GM12878 (cell line): ENCODE results near the gene PIK3R2. TPM values are rescaled to one million over a fixed set of nuclear protein-coding genes. Genes with fewer than 3 reads are reported as not detected.

Source experiments
- ATAC-seq: fragments of 200-7000 bp; cut with Tn5 transposase; 3 replicates; pipeline ENCODE4 v1.9.1; 2020; ENCODE audit warnings: mild to moderate bottlenecking, moderate library complexity
- BruUV-seq: library from RNA; stranded (reverse); fragments of 400-500 nt; replicated peaks from 2 replicates; lab custom pipeline; 2021; lab: Mats Ljungman, UMichigan
- CTCF ChIA-PET: fragments of 300-600 bp; sonication (Branson Sonifier 250); formaldehyde crosslinking; extraction: SDS; loops from one replicate; lab custom pipeline; 2021; ENCODE audit warnings: inconsistent platforms; lab: Yijun Ruan, JAX
- POLR2A ChIA-PET: fragments of 350-600 bp; formaldehyde crosslinking; extraction: SDS; loops from one replicate; lab custom pipeline; 2021; ENCODE audit warnings: inconsistent platforms; lab: Charles Lee
- RAD21 ChIA-PET: fragments of 300-600 bp; sonication (Branson Sonifier 250); formaldehyde crosslinking; loops from one replicate; lab custom pipeline; 2023; ENCODE audit warnings: antibody characterized with exemption; ENCODE audit not compliant: unreplicated experiment; lab: Charles Lee
- SMC1A ChIA-PET: fragments of 300-600 bp; sonication (Branson Sonifier 250); formaldehyde crosslinking; loops from one replicate; lab custom pipeline; 2023; ENCODE audit not compliant: unreplicated experiment, uncharacterized antibody; lab: Charles Lee
- DNase-seq: peaks from one replicate; pipeline ENCODE4 v3.0.0-alpha.2; 2011; ENCODE audit warnings: low read depth, low spot score
- FAIRE-seq: peaks from 3 replicates; lab custom pipeline; 2011; peaks lifted over from hg19 to GRCh38; lab: Jason Lieb, UNC
- H2AFZ ChIP-seq: 2 replicates; pipeline ENCODE4 v1.6.0; 2011; ENCODE audit warnings: low read depth, low read length, control low read depth; ENCODE audit not compliant: control insufficient read depth
- H3K27ac ChIP-seq: 2 replicates; pipeline ENCODE4 v1.5.1; 2011; ENCODE audit warnings: control low read depth; ENCODE audit not compliant: control insufficient read depth, insufficient read depth
- H3K27me3 ChIP-seq, 2 experiments: replicated peaks in 1 of 2; 2 replicates each; pipeline versions ENCODE4 v1.6.0 to v1.6.1; 2011; ENCODE audit warnings: low read length in 1 of 2; ENCODE audit not compliant: control insufficient read depth in 2 of 2, insufficient read depth in 2 of 2
- H3K36me3 ChIP-seq, 2 experiments: 2 replicates each; pipeline ENCODE4 v1.5.1; 2011; ENCODE audit warnings: low read length in 1 of 2; ENCODE audit not compliant: control insufficient read depth in 2 of 2, insufficient read depth in 2 of 2
- H3K4me1 ChIP-seq: 2 replicates; pipeline ENCODE4 v1.6.1; 2011; ENCODE audit warnings: mild to moderate bottlenecking, low read length, moderate library complexity, mixed read lengths; ENCODE audit not compliant: control insufficient read depth, insufficient read depth
- H3K4me2 ChIP-seq: 2 replicates; pipeline ENCODE4 v1.6.0; 2011; ENCODE audit warnings: control low read depth; ENCODE audit not compliant: control insufficient read depth, insufficient read depth
- H3K4me3 ChIP-seq: fragments of 200-600 bp; sonication (generic); 2 replicates; pipeline ENCODE4 v1.5.1; 2016
- H3K79me2 ChIP-seq: 2 replicates; pipeline ENCODE4 v1.6.0; 2011; ENCODE audit warnings: low read length; ENCODE audit not compliant: control insufficient read depth, insufficient read depth
- H3K9ac ChIP-seq: 2 replicates; pipeline ENCODE4 v1.8.0; 2011; ENCODE audit warnings: low read length, control low read depth, mixed read lengths; ENCODE audit not compliant: control insufficient read depth, insufficient read depth
- H3K9me3 ChIP-seq: replicated peaks from 3 replicates; pipeline ENCODE4 v1.5.1; 2011; ENCODE audit warnings: mild to moderate bottlenecking, low read length; ENCODE audit not compliant: control insufficient read depth, insufficient read depth
- H4K20me1 ChIP-seq: 2 replicates; pipeline ENCODE4 v1.6.0; 2011; ENCODE audit not compliant: control insufficient read depth, insufficient read depth
- ATF3 ChIP-seq: IDR thresholded peaks from 2 replicates; pipeline ENCODE4 v1.6.1; 2011; ENCODE audit warnings: low read depth, mild to moderate bottlenecking, low read length, moderate library complexity, borderline replicate concordance; ENCODE audit errors: extremely low read depth
- DPF2 ChIP-seq: fragments of 450-650 bp; IDR thresholded peaks from 2 replicates; pipeline ENCODE4 v1.6.1; 2017; ENCODE audit warnings: mild to moderate bottlenecking
- EGR1 ChIP-seq, 2 experiments: IDR thresholded peaks; 1 replicate in 1 of 2; 2 replicates in 1 of 2; pipeline ENCODE4 v1.6.1; 2011 to 2012; ENCODE audit warnings: low read depth in 2 of 2, low read length in 2 of 2, borderline replicate concordance in 1 of 2, mild to moderate bottlenecking in 1 of 2, moderate library complexity in 1 of 2
- EZH2 ChIP-seq: IDR thresholded peaks from 2 replicates; pipeline ENCODE4 v1.6.1; 2012; ENCODE audit warnings: low read depth, mild to moderate bottlenecking, control low read depth, inconsistent platforms, low read length, borderline replicate concordance; ENCODE audit not compliant: control insufficient read depth
- GATAD2B ChIP-seq: fragments of 450-650 bp; conservative IDR thresholded peaks from 2 replicates; pipeline ENCODE4 v1.6.1; 2017; ENCODE audit warnings: low read depth, mild to moderate bottlenecking, moderate library complexity
- KLF5 ChIP-seq: fragments of 450-650 bp; IDR thresholded peaks from 2 replicates; pipeline ENCODE4 v1.6.1; 2014; ENCODE audit warnings: mild to moderate bottlenecking; ENCODE audit not compliant: partially characterized antibody
- NKRF ChIP-seq: fragments of 450-650 bp; conservative IDR thresholded peaks from 2 replicates; pipeline ENCODE4 v1.6.1; 2017; ENCODE audit warnings: mild to moderate bottlenecking, moderate library complexity
- RB1 ChIP-seq: fragments of 450-650 bp; formaldehyde crosslinking; IDR thresholded peaks from 2 replicates; pipeline ENCODE4 v1.6.1; 2017; ENCODE audit warnings: mild to moderate bottlenecking, borderline replicate concordance
- TARDBP ChIP-seq: IDR thresholded peaks from 2 replicates; pipeline ENCODE4 v1.6.1; 2016; ENCODE audit warnings: borderline replicate concordance
- ZNF207 ChIP-seq: fragments of 450-650 bp; IDR thresholded peaks from 2 replicates; pipeline ENCODE4 v1.6.1; 2014; ENCODE audit warnings: antibody characterized with exemption, mild to moderate bottlenecking, borderline replicate concordance
- ZNF274 ChIP-seq: IDR thresholded peaks from one replicate; pipeline ENCODE4 v1.8.0; 2011; ENCODE audit not compliant: insufficient read length, insufficient read depth
- ZNF687 ChIP-seq: fragments of 450-650 bp; IDR thresholded peaks from 2 replicates; pipeline ENCODE4 v1.6.1; 2017; ENCODE audit warnings: mild to moderate bottlenecking, moderate library complexity
- WGBS: methylation state at CpG from one replicate; pipeline ENCODE4 v1.1.6; 2016; ENCODE audit warnings: low lambda C conversion rate; ENCODE audit not compliant: insufficient replicate concordance, insufficient coverage; ENCODE audit errors: missing lambda C conversion rate; 5-methylcytosine and 5-hydroxymethylcytosine counted together
- in situ Hi-C: fragments of 300-500 bp; cut with MboI; formaldehyde crosslinking; loops from 9 replicates; pipeline ENCODE4 v1.14.3; 2018; ENCODE audit warnings: mixed read lengths
- intact Hi-C: fragments of 100-400 bp; cut with micrococcal nuclease; formaldehyde crosslinking; loops from one replicate; pipeline ENCODE4 v1.14.2; 2022; ENCODE audit not compliant: unreplicated experiment
- polyA plus RNA-seq, 11 experiments: library from polyadenylated mRNA; depleted of rRNA in 4 of 11; unstranded in 6 of 11; stranded (reverse) in 5 of 11; fragments of >200 nt; fragmentation: Nextera tagmentation in 4 of 11; fragmentation: Illumina TruSeq in 1 of 11; extraction: Ambion mirVana in 4 of 11; extraction: Trizol in 1 of 11; gene quantifications; 1 replicate in 1 of 11; 2 replicates in 10 of 11; pipeline versions ENCODE4 v1.2.1 to v1.2.3, GENCODE V29; 2011 to 2016; ENCODE audit warnings: inconsistent platforms in 2 of 11, missing spikeins in 2 of 11, low read depth in 1 of 11
- total RNA-seq, 4 experiments: library from RNA; depleted of rRNA in 3 of 4; stranded (reverse); fragments of >200 nt in 3 of 4; fragmentation: Illumina TruSeq in 1 of 4; extraction: Trizol in 1 of 4; gene quantifications; 2 replicates each; pipeline versions ENCODE4 v1.2.1 to v1.2.3, GENCODE V29; 2013 to 2021
- TF ChIP-seq, protein P1 (sequence below): IDR thresholded peaks from 2 replicates; pipeline ENCODE4 v1.6.1; 2011; ENCODE audit warnings: borderline replicate concordance, low read depth, mild to moderate bottlenecking, moderate library complexity, low read length; ENCODE audit not compliant: insufficient read depth, poor library complexity, severe bottlenecking

PIK3R2 gene
- total and polyA plus RNA-seq, 10 of the 15 experiments (the other 5 are each of a cell fraction or from before 2014, with no cell fraction given), result 0.26 to 22.6 (median 2.5) TPM

- TF ChIP-seq EZH2, result no peak
- peak; percentile 60; the same call in 1 of the 2 replicates for TF ChIP-seq TARDBP
- peak; percentile 38 for TF ChIP-seq KLF5
- TF ChIP-seq, all 136 proteins: peak for 46
Measured at GRCh38 chr19:18152442-18152816, 534 bp upstream of the PIK3R2 start (continued).

DNA sequence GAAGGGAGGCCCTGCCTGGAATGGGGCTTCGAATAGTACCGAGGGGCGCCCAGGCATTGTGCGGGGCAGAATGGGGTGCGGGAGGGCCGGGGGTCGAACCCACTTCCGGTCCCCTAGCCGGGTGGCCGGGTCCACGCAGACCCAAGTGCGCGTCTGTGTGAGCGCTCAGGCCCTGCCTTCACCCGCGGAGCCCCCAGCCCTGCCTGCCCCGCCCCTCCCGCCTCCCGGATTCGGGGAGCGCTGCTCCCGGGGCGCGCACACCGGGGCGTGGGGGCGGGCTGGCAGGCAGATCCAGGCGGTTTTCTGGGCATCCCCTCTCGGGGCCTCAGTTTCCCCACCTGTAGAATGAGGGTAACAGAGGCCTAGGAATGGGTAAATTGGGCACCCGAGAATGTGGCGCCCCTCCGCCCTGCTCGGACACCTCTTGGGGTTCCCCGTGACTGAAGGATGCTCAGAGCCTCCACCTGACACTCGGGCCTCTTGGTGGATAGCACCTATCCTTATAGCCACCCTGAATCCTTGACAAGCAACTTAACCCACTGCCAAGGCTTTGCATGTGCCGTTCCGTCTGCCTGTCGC lies 682 bp downstream of the PIK3R2 start:
- Histone ChIP-seq H3K36me3 (peaks cover 2 to 6% of the 10 kb centered on the region in 2 experiments; a peak in 3 of 4 replicates), H2AFZ (peak overlapping the region; percentile 74), H3K4me3 (peak overlapping the region; percentile 84), H4K20me1 (no peaks in the 10 kb centered on the region), H3K79me2 (peaks cover 11% of the 10 kb centered on the region), H3K27me3 (no peaks in the 10 kb centered on the region), H3K4me1 (peaks cover 15% of the 10 kb centered on the region), H3K27ac (peak overlapping the region; percentile 63), H3K4me2 (peak overlapping the region; percentile 99), H3K9me3 (no peaks in the 10 kb centered on the region), H3K9ac (peak overlapping the region; percentile 79)
- in situ Hi-C loops, result no loop called here
- TSS peak; percentile 30 for BruUV-seq
- ChIA-PET POLR2A (no interaction called here), CTCF (interaction anchor here (0.9 to 1.0 kb wide), 2 partner anchors 41 to 43 kb away, joined by 3 to 6 read pairs; no protein-coding TSS in a partner anchor), RAD21 (no interaction called here), SMC1A (interaction anchor here (0.9 kb wide), 1 partner anchor 17 kb away, joined by 3 read pairs; no protein-coding TSS in a partner anchor)
- DNase-seq, result no peak
- 0 out of 3 replicates have a peak, but pooled peaks have one; percentile 1 for ATAC-seq
- WGBS, result 10% methylated on average over 37 of the region's 38 CpGs
- peak; percentile 65 for FAIRE-seq
- intact Hi-C loops, result loop anchor here (2.0 kb wide), 1 partner anchor 19 kb away; the partner anchor contains the start of gene IFI30
- TF ChIP-seq RB1, result 0 out of 2 replicates have a peak, but pooled peaks have one; percentile 9
- TF ChIP-seq ATF3, result no peak
- TF ChIP-seq EGR1 (IDR thresholded peaks at IDR 0.05; ENCODE audit: borderline replicate concordance in 1 of 2, low read depth in 2 of 2, low read length in 2 of 2), result peak in 1 of 2 experiments; percentile 10; a peak in 1 of 3 replicates
- TF ChIP-seq DPF2, result 0 out of 2 replicates have a peak, but pooled peaks have one; percentile 13
- TF ChIP-seq ZNF274, result no peak
- TF ChIP-seq NKRF, result 0 out of 2 replicates have a peak, but pooled peaks have one; percentile 9
- no peak for TF ChIP-seq ZNF687
- peak; percentile 71; the same call in 1 of the 2 replicates for TF ChIP-seq GATAD2B
- TF ChIP-seq, protein P1, sequence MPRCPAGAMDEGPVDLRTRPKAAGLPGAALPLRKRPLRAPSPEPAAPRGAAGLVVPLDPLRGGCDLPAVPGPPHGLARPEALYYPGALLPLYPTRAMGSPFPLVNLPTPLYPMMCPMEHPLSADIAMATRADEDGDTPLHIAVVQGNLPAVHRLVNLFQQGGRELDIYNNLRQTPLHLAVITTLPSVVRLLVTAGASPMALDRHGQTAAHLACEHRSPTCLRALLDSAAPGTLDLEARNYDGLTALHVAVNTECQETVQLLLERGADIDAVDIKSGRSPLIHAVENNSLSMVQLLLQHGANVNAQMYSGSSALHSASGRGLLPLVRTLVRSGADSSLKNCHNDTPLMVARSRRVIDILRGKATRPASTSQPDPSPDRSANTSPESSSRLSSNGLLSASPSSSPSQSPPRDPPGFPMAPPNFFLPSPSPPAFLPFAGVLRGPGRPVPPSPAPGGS, result no peak
- no peak for TF ChIP-seq ZNF207
